Body of pancreas (tissue), 4 donors: ENCODE data around the gene ATP1A2. TPM values are rescaled to one million over a fixed set of nuclear protein-coding genes. Genes with fewer than 3 reads are reported as not detected.

ENCODE experiments used
- ATAC-seq: fragments of 150-250 bp; one replicate; pipeline ENCODE4 v1.9.1; 2016
- DNase-seq, 4 donors: peaks; one replicate each; pipeline ENCODE4 v3.0.0-alpha.2; 2019
- H3K27ac ChIP-seq, 4 donors: fragments of 200-600 bp; sonication (generic); 1 replicate in 3 of 4; 2 replicates in 1 of 4; pipeline versions ENCODE4 v1.5.1 to v1.6.1; 2016 to 2019; ENCODE audit warnings: mild to moderate bottlenecking in 1 of 4, mixed read lengths in 1 of 4, moderate library complexity in 1 of 4
- H3K27me3 ChIP-seq, 2 donors: fragments of 200-600 bp; sonication (generic); one replicate each; pipeline ENCODE4 v1.6.0; 2016; ENCODE audit warnings: mild to moderate bottlenecking in 1 of 2
- H3K36me3 ChIP-seq, 2 donors: fragments of 200-600 bp; sonication (generic); replicated peaks in 1 of 2; 2 replicates each; pipeline ENCODE4 v1.5.1; 2016; ENCODE audit warnings: low read depth in 2 of 2; ENCODE audit not compliant: insufficient read depth in 1 of 2
- H3K4me1 ChIP-seq: fragments of 200-600 bp; sonication (generic); one replicate; pipeline ENCODE4 v1.6.0; 2016
- H3K4me3 ChIP-seq, 2 donors: fragments of 200-600 bp; sonication (generic); 1 replicate in 1 of 2; 2 replicates in 1 of 2; pipeline ENCODE4 v1.5.1; 2016 to 2019
- H3K9me3 ChIP-seq, 3 donors: fragments of 200-600 bp; sonication (generic); 1 replicate in 2 of 3; 2 replicates in 1 of 3; pipeline ENCODE4 v1.5.1; 2016
- POLR2A ChIP-seq, 3 donors: fragments of 450-650 bp; IDR thresholded peaks; one replicate each; pipeline ENCODE4 v1.6.1; 2016; ENCODE audit warnings: antibody characterized with exemption in 3 of 3, mild to moderate bottlenecking in 2 of 3
- WGBS, 2 donors: methylation state at CpG; one replicate each; pipeline ENCODE4 v1.1.5; 2017; 5-methylcytosine and 5-hydroxymethylcytosine counted together
- intact Hi-C: fragments of 100-400 bp; cut with DNase I; formaldehyde crosslinking; loops from one replicate; pipeline ENCODE4 v1.15.1; 2023
- total RNA-seq, 2 donors: library from RNA; depleted of rRNA; stranded (reverse); fragments of >200 nt; gene quantifications; one replicate each; pipeline ENCODE4 v1.1.0, GENCODE V29; 2016
- TF ChIP-seq, protein P1 (sequence below), 7 experiments: fragments of 450-650 bp in 4 of 7; fragments of 200-600 bp in 3 of 7; sonication (generic) in 3 of 7; IDR thresholded peaks; one replicate each; pipeline ENCODE4 v1.5.1; 2016 to 2019; ENCODE audit warnings: antibody characterized with exemption in 7 of 7

Gene ATP1A2
- total RNA-seq, 2 donors from 2014 or later = 1.6 to 41.2 TPM

DNA sequence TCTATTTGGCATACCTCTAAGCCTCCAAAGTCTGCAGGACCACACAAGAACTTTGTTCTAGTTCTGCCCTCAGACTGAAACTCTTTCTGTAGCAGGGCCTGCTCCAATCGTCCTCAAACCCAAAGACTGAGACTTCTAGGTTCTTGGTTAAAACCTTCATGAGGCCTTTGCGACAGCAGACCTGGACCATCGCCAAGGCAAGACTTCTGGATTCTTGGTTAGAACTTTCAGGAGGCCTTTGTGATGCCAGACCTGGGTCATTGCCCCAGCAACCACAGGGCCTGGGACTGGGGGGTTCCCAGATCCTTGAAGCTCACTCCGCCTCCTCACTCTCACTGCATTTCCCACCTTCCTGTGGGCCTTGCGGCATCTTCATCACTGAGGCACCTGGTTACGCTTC, 35.7 kb downstream of the ATP1A2 start, which contains the start of gene ATP1A4:
ATP1A4 (plus strand) TSS at position 301 of the 400 bp plus-strand sequence. CDS start 438 bp downstream, outside the sequence.
- Histone ChIP-seq H3K4me3 (no peak within 1 kb of the TSS), H3K9me3 (no peaks in the 10 kb centered on the region), H3K27me3 (no peaks in the 10 kb centered on the region), H3K27ac (no peak within 1 kb of the TSS), H3K4me1 (no peaks in the 10 kb centered on the region), H3K36me3 (no peaks in the 10 kb centered on the region)
- intact Hi-C loops = no loop called here
- no peak for TF ChIP-seq POLR2A (IDR thresholded peaks at IDR 0.05)
- TF ChIP-seq, protein P1, sequence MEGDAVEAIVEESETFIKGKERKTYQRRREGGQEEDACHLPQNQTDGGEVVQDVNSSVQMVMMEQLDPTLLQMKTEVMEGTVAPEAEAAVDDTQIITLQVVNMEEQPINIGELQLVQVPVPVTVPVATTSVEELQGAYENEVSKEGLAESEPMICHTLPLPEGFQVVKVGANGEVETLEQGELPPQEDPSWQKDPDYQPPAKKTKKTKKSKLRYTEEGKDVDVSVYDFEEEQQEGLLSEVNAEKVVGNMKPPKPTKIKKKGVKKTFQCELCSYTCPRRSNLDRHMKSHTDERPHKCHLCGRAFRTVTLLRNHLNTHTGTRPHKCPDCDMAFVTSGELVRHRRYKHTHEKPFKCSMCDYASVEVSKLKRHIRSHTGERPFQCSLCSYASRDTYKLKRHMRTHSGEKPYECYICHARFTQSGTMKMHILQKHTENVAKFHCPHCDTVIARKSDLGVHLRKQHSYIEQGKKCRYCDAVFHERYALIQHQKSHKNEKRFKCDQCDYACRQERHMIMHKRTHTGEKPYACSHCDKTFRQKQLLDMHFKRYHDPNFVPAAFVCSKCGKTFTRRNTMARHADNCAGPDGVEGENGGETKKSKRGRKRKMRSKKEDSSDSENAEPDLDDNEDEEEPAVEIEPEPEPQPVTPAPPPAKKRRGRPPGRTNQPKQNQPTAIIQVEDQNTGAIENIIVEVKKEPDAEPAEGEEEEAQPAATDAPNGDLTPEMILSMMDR (IDR thresholded peaks at IDR 0.05) = no peak
- DNase-seq (no peak), ATAC-seq (no peak)
- 80 to 82% methylated on average over 6 of the region's 6 CpGs for WGBS, 2 donors

DNA sequence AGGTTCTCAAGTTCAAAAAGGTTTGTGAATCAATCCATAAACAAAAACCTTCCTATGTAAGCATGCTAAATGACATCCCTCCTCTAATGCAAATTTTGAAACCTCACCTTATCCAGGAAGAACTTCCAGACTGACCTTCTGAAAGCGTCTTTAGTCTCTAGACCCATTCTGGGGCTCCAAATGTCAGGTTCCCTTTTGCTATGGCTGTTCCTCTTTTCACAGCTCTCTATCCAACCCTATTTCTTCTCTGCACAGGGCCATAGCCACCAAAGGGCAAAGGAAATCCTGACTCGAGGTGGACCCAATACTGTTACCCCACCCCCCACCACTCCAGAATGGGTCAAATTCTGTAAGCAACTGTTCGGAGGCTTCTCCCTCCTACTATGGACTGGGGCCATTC, 39.2 kb downstream of the ATP1A2 start:
- TF ChIP-seq POLR2A (IDR thresholded peaks at IDR 0.05) = no peak
- TF ChIP-seq, protein P1 (IDR thresholded peaks at IDR 0.05) = no peak

DNA sequence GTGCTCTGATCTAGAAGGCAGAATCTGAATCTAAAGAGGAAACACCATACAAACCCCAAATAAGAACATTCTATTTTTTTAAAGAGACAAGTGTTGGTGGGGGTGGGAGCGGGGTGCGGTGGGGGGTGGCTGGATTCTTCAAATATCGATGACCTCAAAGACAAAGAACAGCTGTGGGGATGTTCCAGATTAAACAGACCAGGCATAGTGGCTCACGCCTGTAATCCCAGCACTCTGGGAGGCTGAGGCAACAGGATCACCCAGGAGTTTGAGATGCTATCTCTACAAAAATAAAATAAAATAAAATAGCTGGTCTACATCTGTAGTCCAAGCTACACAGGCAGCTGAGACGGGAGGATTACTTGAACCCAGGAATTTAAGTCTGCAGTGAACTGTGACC, 40.8 kb downstream of the ATP1A2 start:
- DNase-seq (no peak), ATAC-seq (no peak)
- Histone ChIP-seq H3K4me3 (no peak overlapping the region), H3K4me1 (peaks cover 7% of the 10 kb centered on the region), H3K9me3 (no peaks in the 10 kb centered on the region), H3K36me3 (no peaks in the 10 kb centered on the region), H3K27me3 (no peaks in the 10 kb centered on the region), H3K27ac (no peak overlapping the region)
- WGBS, 2 donors = 84 to 85% methylated on average over 5 of the region's 5 CpGs
- TF ChIP-seq, protein P1 (IDR thresholded peaks at IDR 0.05) = no peak
- intact Hi-C loops = no loop called here

More for the DNA sequence above, 39.2 kb downstream of the ATP1A2 start:
- H3K27ac ChIP-seq = no peak overlapping the region
- no peaks in the 10 kb centered on the region for H3K9me3 ChIP-seq
- H3K4me1 ChIP-seq = peaks cover 2% of the 10 kb centered on the region
- WGBS, 2 donors = 61 to 81% methylated on average over 3 of the region's 3 CpGs
- intact Hi-C loops = no loop called here
- H3K27me3 ChIP-seq = no peaks in the 10 kb centered on the region
- no peak for DNase-seq
- no peaks in the 10 kb centered on the region for H3K36me3 ChIP-seq
- ATAC-seq = no peak
- H3K4me3 ChIP-seq = no peak overlapping the region

DNA sequence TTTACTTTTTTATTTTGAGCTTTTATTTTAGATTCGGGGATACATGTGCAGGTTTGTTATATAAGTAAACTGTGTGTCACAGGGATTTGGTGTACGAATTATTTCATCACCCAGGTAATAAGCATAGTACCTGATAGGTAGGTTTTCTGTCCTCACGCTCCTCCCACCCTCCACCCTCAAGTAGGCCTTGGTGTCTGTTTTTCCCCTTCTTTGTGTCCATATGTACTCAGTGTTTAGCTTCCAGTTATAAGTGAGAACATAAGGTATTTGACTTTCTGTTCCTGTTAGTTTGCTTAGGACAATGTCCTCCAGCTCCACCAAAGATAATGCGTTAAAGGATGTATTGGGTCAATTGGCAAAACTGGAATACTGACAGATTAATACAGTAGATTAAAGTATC, 41.6 kb downstream of the ATP1A2 start:
- no peak overlapping the region for H3K4me3 ChIP-seq
- intact Hi-C loops = no loop called here
- peaks cover 7% of the 10 kb centered on the region for H3K4me1 ChIP-seq
- DNase-seq (no peak), ATAC-seq (no peak)
- H3K27me3 ChIP-seq = no peaks in the 10 kb centered on the region
- H3K27ac ChIP-seq = no peak overlapping the region
- no peaks in the 10 kb centered on the region for H3K9me3 ChIP-seq
- no peak for TF ChIP-seq POLR2A (IDR thresholded peaks at IDR 0.05)
- TF ChIP-seq, protein P1 (IDR thresholded peaks at IDR 0.05) = no peak
- WGBS, 2 donors = 70 to 73% methylated on average over 4 of the region's 4 CpGs
- no peaks in the 10 kb centered on the region for H3K36me3 ChIP-seq

DNA sequence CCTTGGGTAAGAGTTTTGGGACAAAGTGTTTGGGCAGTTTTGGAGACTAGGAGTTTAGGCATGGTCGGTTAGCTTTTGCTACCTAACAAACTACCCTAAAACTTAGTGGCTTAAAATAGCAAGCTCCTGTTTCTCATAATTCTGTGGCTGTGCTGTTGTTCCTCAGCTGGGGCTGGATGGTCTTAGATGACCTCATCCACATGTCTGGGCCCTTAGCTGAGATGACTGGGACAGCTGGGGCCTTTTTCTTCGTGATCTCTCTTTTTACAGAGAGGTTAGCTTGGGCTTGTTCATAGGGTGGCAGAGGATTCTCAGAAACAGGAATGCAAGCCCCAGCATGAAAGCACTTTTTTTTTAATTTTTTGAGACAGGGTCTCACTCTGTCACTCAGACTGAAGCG, 42.5 kb downstream of the ATP1A2 start:
- H3K36me3 ChIP-seq = no peaks in the 10 kb centered on the region
- peaks cover 7% of the 10 kb centered on the region for H3K4me1 ChIP-seq
- intact Hi-C loops = no loop called here
- TF ChIP-seq, protein P1 (IDR thresholded peaks at IDR 0.05) = no peak
- no peak for TF ChIP-seq POLR2A (IDR thresholded peaks at IDR 0.05)
- 96 to 100% methylated on average over 3 of the region's 3 CpGs for WGBS, 2 donors
- no peak for ATAC-seq
- H3K4me3 ChIP-seq = no peak overlapping the region
- DNase-seq = no peak
- H3K27me3 ChIP-seq = no peaks in the 10 kb centered on the region
- no peak overlapping the region for H3K27ac ChIP-seq
- H3K9me3 ChIP-seq = no peaks in the 10 kb centered on the region
